T-helper 22 cell (primary cell): Measurements from ENCODE around the gene TERT.
"Not testable (repeated sequence)": the region's sequence is repeated elsewhere in the genome, so short reads cannot be mapped to it uniquely, and the experiment has no call there.

ENCODE experiments used
- DNase-seq: peaks from one replicate; pipeline ENCODE4 v3.0.0-alpha.2; 2020; ENCODE audit warnings: low read depth

The TERT gene

DNA sequence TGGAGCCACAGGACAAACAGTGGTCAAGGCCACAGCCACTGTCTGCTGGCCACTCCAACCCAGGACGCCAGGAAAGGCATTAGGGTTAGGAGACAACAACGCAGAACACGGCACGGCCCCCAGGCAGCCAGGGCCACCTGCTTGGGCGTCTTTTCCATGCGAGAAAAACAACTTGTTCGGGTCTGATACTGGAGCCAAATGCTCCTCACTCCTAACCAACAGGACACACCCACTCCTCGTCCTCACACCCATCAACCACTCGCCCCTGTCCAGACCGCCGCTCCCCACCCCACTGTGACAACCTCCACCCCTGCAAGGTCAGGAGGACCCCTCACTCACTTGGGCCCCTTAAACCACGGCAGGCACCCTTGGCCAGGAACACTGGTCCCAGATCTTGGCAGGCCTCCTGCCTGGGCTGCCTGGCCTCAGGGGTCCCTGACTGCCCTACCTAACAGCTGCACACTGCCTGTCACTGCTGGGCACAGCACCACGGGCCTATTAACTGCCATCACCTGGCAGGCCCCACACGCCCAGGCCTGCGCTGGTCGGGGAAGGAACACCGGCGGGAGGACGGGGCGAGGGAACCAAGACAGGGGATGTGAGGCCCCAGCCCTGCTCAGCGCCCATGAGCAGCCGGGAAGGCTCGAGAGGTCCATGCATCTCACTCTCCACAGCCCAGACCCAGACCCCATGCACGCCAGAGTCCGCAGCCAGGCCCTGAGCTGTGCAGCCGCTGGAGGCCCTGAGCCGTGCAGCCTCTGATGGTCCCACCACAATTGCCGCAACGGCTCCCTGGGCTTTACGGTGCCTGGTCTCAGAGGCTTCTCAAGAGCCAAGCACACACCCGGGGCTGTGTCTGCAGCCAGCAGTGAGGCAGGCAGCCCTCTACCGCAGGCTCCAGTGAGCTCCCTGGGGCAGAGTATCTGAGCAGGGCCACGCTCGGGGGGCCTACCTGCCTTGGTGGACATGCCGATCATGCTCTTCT is 36.3 kb upstream of the TERT start:
- no peak for DNase-seq

- no peak for DNase-seq
Observed at GRCh38 chr5:1330146-1330846, 35.4 kb upstream of the TERT start.

GRCh38 chr5:1329111-1329579 is 34.3 kb upstream of the TERT start:
- no peak for DNase-seq

GRCh38 chr5:1328237-1329110 is 33.6 kb upstream of the TERT start:
- DNase-seq = not testable (repeated sequence)

GRCh38 chr5:1326901-1327756 is 32.3 kb upstream of the TERT start:
- DNase-seq = not testable (repeated sequence)

GRCh38 chr5:1326532-1326875 is 31.6 kb upstream of the TERT start:
- not testable (repeated sequence) for DNase-seq

DNA sequence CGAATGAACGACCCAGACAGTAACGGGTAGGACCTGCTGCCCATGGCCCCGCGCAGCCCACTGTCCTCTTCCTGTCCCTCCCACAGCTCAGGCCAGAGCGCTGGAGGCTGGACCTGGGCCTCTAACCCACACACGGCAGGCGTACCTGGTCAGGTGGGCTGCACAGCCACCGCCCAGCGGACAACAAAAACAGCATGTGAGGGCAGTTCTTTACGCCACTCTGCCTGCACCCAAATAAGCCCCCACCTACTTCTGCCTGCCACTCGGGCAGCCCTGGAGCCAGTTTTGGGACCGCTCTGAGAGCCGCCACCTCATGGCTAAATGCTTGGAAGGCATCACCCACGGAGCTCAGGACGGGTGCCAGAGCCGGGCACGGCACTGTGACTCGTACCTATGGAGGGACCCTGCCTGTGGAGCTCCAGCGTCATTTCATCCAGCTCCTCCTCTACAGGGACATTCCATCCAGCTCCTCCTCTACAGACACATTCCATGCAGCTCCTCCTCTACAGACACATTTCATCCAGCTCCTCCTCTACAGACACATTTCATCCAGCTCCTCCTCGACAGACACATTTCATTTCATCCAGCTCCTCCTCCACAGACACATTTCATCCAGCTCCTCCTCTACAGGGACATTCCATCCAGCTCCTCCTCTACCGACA is 31.1 kb upstream of the TERT start:
- DNase-seq = no peak

GRCh38 chr5:1325191-1325741 is 30.4 kb upstream of the TERT start:
- DNase-seq = no peak

- no peak for DNase-seq
Observed at GRCh38 chr5:1324719-1325190, 29.9 kb upstream of the TERT start.

DNA sequence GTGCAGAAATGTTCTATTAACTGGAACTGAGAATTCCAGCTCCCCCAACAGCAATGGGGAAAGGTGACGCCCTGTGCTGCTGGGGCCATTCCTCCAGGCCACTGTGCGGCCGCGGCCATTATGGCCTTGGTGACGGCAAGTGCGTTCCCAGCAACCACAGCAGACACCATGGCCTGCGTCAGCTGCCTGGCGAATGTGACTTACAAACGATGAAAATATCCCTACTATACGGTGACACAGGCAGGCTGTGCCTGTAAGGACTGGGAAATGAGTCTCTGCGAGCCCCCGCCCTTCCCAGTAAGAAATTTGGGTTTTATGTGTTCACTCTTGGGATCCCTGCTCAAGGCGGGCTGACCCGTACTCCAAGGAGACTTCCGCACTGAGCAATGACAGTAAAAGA is 29.4 kb upstream of the TERT start:
- DNase-seq = no peak

DNA sequence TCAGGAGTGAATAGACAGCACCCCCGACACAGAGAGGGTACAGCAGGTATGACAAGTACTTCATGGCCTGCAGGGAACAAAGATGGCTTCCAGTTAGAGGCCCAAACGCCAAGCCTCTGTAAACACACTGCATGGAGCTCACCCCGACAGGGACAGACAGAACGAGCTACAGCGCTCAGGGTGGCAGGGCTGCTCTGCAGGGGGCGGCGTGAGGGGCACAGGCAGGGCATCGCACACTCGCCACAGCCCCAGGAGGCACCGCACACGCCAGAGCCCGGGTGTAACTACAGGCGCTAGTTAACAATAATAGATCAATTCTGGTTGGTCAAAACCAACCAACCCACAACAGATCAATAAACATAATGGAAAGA is 28.9 kb upstream of the TERT start:
- DNase-seq = no peak

DNA sequence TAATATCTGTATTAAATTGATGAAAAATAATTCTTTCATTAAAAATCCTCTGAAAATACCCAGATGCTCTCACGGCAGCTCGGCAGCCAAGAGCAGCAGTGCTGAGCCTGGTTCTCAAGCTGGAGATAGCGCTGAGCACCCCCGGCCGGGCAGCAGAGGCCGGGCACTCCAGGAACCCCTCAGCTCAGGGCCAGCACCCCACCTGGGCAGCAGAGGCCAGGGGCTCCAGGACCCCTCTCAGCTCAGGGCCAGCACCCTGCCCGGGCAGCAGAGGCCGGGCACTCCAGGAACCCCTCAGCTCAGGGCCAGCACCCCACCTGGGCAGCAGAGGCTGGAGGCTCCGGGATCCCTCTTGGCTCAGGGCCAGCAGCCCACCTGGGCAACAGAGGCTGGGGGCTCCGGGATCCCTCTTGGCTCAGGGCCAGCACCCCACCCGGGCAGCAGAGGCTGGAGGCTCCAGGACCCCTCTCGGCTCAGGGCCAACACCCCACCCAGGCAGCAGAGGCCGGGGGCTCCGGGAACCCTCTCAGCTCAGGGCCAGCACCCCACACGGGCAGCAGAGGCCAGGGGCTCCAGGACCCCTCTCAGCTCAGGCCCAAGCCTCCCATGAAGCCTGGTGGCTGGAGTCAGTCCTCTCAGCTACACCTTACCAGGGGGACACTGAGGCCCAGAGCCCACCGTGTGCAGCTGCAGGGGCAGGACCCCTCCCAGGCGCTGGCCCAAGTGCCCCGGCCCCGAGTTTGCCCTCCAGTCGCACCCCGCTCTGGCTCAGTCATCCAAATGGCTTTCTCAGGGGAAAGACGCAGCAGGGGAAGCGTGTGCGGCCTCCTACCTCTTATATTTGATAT is 28.3 kb upstream of the TERT start:
- no peak for DNase-seq

- no peak for DNase-seq
Observed at GRCh38 chr5:1322036-1322900, 27.4 kb upstream of the TERT start.

DNA sequence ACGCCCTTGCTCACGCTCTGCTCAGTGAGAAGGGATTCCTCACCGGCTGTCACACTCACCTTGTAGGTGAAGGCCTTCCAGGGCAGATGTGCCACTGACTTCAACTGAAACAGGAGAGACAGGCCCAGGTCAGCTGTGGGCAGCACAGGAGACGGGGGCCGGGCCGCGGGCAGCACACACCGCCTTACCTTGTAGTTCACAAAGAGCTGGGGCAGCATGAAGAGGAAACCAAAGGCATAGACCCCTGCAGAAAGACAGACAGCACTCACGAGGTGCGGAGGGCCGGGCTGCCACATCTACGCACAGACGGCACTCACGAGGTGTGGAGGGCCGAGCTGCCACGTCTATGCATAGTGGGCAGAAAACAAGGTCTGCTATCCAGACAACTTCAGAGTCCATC is 26.7 kb upstream of the TERT start:
- DNase-seq = no peak

- DNase-seq = no peak
Observed at GRCh38 chr5:1320436-1321344, 25.8 kb upstream of the TERT start.

GRCh38 chr5:1319436-1320256 is 24.8 kb upstream of the TERT start:
- no peak for DNase-seq
